A673 (cell line): ENCODE results near the gene MTHFD1L. TPM values are rescaled to one million over a fixed set of nuclear protein-coding genes. Genes with fewer than 3 reads are reported as not detected.

Source experiments
- BruUV-seq: library from RNA; stranded (reverse); fragments of 400-500 nt; replicated peaks from 2 replicates; lab custom pipeline; 2021; lab: Mats Ljungman, UMichigan
- CTCF ChIA-PET: fragments of 300-600 bp; sonication (Branson Sonifier 250); formaldehyde crosslinking; loops from one replicate; lab custom pipeline; 2022; ENCODE audit warnings: antibody characterized with exemption; lab: Charles Lee
- POLR2A ChIA-PET: fragments of 300-600 bp; sonication (Branson Sonifier 250); formaldehyde crosslinking; loops from one replicate; lab custom pipeline; 2022; ENCODE audit warnings: antibody characterized with exemption; ENCODE audit not compliant: low non-redundant PET; lab: Charles Lee
- DNase-seq: peaks from one replicate; pipeline ENCODE4 v3.0.0-alpha.2; 2015; ENCODE audit warnings: low spot score
- H3K27ac ChIP-seq: fragments of 200-600 bp; sonication (generic); 2 replicates; pipeline ENCODE4 v1.5.1; 2016; ENCODE audit warnings: mixed run types, low read depth, mild to moderate bottlenecking, mixed read lengths, antibody characterized with exemption, low read length; ENCODE audit not compliant: poor library complexity, severe bottlenecking
- H3K27me3 ChIP-seq: fragments of 200-600 bp; sonication (generic); replicated peaks from 2 replicates; pipeline ENCODE4 v1.6.1; 2017; ENCODE audit warnings: mixed run types, low read depth, mild to moderate bottlenecking, mixed read lengths, antibody characterized with exemption, low read length; ENCODE audit not compliant: insufficient read depth, poor library complexity
- H3K36me3 ChIP-seq: fragments of 200-600 bp; sonication (generic); 2 replicates; pipeline ENCODE4 v1.6.1; 2016; ENCODE audit warnings: mixed run types, mild to moderate bottlenecking, mixed read lengths, antibody characterized with exemption, low read length; ENCODE audit not compliant: insufficient read depth, poor library complexity, severe bottlenecking
- H3K4me1 ChIP-seq: fragments of 200-600 bp; sonication (generic); 2 replicates; pipeline ENCODE4 v1.6.1; 2017; ENCODE audit warnings: mixed run types, mild to moderate bottlenecking, mixed read lengths, antibody characterized with exemption, low read length; ENCODE audit not compliant: insufficient read depth, poor library complexity, severe bottlenecking
- H3K4me3 ChIP-seq: fragments of 200-600 bp; sonication (generic); 2 replicates; pipeline ENCODE4 v1.5.1; 2016; ENCODE audit warnings: low read depth, mixed run types, mild to moderate bottlenecking, mixed read lengths, low read length; ENCODE audit not compliant: poor library complexity, severe bottlenecking
- H3K9me3 ChIP-seq: fragments of 200-600 bp; sonication (generic); 2 replicates; pipeline ENCODE4 v1.6.1; 2016; ENCODE audit warnings: mixed run types, low read depth, mild to moderate bottlenecking, mixed read lengths, antibody characterized with exemption, low read length; ENCODE audit not compliant: poor library complexity, severe bottlenecking
- EZH2 ChIP-seq: fragments of 200-600 bp; sonication (generic); IDR thresholded peaks from 2 replicates; pipeline ENCODE4 v1.6.1; 2017; ENCODE audit warnings: borderline replicate concordance, low read depth, mild to moderate bottlenecking, mixed read lengths, antibody characterized with exemption, low read length; ENCODE audit not compliant: poor library complexity, severe bottlenecking
- intact Hi-C: fragments of 100-400 bp; cut with micrococcal nuclease; formaldehyde crosslinking; loops from one replicate; pipeline ENCODE4 v1.10.0; 2022; ENCODE audit not compliant: unreplicated experiment
- total RNA-seq: library from RNA; stranded (reverse); gene quantifications from 2 replicates; pipeline ENCODE4 v1.2.3, GENCODE V29; 2021
- TF ChIP-seq, protein P1 (sequence below): fragments of 300-800, 200-600 bp; sonication (generic); conservative IDR thresholded peaks from 2 replicates; pipeline ENCODE4 v1.5.1; 2017; ENCODE audit warnings: low read depth, mild to moderate bottlenecking, antibody characterized with exemption, low read length, moderate library complexity, mixed read lengths

MTHFD1L gene
- total RNA-seq, 1 experiment from 2014 or later = 78.7 TPM

- H3K4me1 ChIP-seq = peaks cover 46% of the 10 kb centered on the region
- H3K27me3 ChIP-seq = no peaks in the 10 kb centered on the region
- TF ChIP-seq, protein P1, sequence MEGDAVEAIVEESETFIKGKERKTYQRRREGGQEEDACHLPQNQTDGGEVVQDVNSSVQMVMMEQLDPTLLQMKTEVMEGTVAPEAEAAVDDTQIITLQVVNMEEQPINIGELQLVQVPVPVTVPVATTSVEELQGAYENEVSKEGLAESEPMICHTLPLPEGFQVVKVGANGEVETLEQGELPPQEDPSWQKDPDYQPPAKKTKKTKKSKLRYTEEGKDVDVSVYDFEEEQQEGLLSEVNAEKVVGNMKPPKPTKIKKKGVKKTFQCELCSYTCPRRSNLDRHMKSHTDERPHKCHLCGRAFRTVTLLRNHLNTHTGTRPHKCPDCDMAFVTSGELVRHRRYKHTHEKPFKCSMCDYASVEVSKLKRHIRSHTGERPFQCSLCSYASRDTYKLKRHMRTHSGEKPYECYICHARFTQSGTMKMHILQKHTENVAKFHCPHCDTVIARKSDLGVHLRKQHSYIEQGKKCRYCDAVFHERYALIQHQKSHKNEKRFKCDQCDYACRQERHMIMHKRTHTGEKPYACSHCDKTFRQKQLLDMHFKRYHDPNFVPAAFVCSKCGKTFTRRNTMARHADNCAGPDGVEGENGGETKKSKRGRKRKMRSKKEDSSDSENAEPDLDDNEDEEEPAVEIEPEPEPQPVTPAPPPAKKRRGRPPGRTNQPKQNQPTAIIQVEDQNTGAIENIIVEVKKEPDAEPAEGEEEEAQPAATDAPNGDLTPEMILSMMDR = no peak
- TF ChIP-seq EZH2 = no peak
- no peak overlapping the region for H3K27ac ChIP-seq
- H3K36me3 ChIP-seq = no peaks in the 10 kb centered on the region
- intact Hi-C loops = no loop called here
- DNase-seq = no peak
- ChIA-PET POLR2A (no interaction called here), CTCF (no interaction called here)
- H3K9me3 ChIP-seq = no peaks in the 10 kb centered on the region
- BruUV-seq = no TSS peak
- no peak overlapping the region for H3K4me3 ChIP-seq
Measured at GRCh38 chr6:151007076-151007475, 141.6 kb downstream of the MTHFD1L start.

- Histone ChIP-seq H3K4me1 (peaks cover 37% of the 10 kb centered on the region), H3K36me3 (no peaks in the 10 kb centered on the region), H3K9me3 (no peaks in the 10 kb centered on the region), H3K27ac (no peak overlapping the region), H3K4me3 (no peak overlapping the region), H3K27me3 (no peaks in the 10 kb centered on the region)
- ChIA-PET POLR2A (no interaction called here), CTCF (no interaction called here)
- DNase-seq = no peak
- intact Hi-C loops = no loop called here
- no TSS peak for BruUV-seq
- TF ChIP-seq EZH2 = no peak
- TF ChIP-seq, protein P1 = no peak
Measured at GRCh38 chr6:151007922-151008321, 142.4 kb downstream of the MTHFD1L start.

GRCh38 chr6:151008425-151008824 is 142.9 kb downstream of the MTHFD1L start:
- intact Hi-C loops = no loop called here
- CTCF ChIA-PET = no interaction called here

More at GRCh38 chr6:151008425-151008824, 142.9 kb downstream of the MTHFD1L start:
- DNase-seq = no peak
- no peaks in the 10 kb centered on the region for H3K36me3 ChIP-seq
- H3K9me3 ChIP-seq = no peaks in the 10 kb centered on the region
- POLR2A ChIA-PET = no interaction called here
- no peak overlapping the region for H3K4me3 ChIP-seq
- TF ChIP-seq, protein P1 = no peak
- no peak for TF ChIP-seq EZH2
- peaks cover 32% of the 10 kb centered on the region for H3K4me1 ChIP-seq
- BruUV-seq = no TSS peak
- no peaks in the 10 kb centered on the region for H3K27me3 ChIP-seq
- H3K27ac ChIP-seq = no peak overlapping the region
